Endothelial cell of umbilical vein (primary cell): ENCODE measurements around the gene TANGO2.

ENCODE experiments used
- EZH2 ChIP-seq: IDR thresholded peaks from 2 replicates; pipeline ENCODE4 v1.6.1; 2012; ENCODE audit warnings: borderline replicate concordance, low read depth, mild to moderate bottlenecking, moderate library complexity, low read length, inconsistent platforms; ENCODE audit not compliant: severe bottlenecking
- POLR2A ChIP-seq: IDR thresholded peaks from 2 replicates; pipeline ENCODE4 v1.6.1; 2012; ENCODE audit warnings: low read depth, mild to moderate bottlenecking, control low read depth, low read length
- POLR2AphosphoS5 ChIP-seq: IDR thresholded peaks from 2 replicates; pipeline ENCODE4 v1.6.1; 2012; ENCODE audit warnings: low read depth, mild to moderate bottlenecking, control low read depth, low read length, moderate library complexity; ENCODE audit not compliant: insufficient read depth
- TF ChIP-seq, protein P1 (sequence below): IDR thresholded peaks from 2 replicates; pipeline ENCODE4 v1.6.1; 2011; ENCODE audit not compliant: insufficient read depth, insufficient read length
- TF ChIP-seq, protein P2 (sequence below), 2 donors: IDR thresholded peaks; 1 replicate in 1 of 2; 2 replicates in 1 of 2; pipeline ENCODE4 v1.5.1; 2011; ENCODE audit warnings: low read length in 2 of 2, mild to moderate bottlenecking in 2 of 2, moderate library complexity in 2 of 2, control low read depth in 1 of 2, inconsistent platforms in 1 of 2, low read depth in 1 of 2; ENCODE audit not compliant: insufficient read depth in 1 of 2; ENCODE audit errors: extremely low read depth in 1 of 2

DNA sequence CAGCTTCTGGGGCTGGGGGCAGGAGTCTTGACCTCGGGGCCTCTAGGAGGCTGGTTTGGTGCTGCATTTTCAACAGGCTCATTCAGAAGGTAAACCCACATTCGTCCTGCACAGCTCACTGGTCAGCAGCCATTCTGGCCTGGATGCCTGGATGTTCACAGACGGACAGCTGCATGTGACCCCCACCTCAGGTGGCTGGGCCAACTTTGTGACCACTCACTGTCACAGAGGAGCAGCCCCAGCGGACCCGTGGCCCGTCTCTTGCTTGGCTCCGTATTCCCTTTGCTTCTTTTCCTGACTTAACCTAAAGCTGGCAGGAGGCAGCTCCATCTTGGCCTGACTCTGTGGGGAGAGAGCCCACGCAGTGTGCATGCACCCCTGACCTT lies 67.3 kb downstream of the TANGO2 start:
- TF ChIP-seq, protein P1, sequence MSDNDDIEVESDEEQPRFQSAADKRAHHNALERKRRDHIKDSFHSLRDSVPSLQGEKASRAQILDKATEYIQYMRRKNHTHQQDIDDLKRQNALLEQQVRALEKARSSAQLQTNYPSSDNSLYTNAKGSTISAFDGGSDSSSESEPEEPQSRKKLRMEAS, result no peak
- TF ChIP-seq, protein P2, sequence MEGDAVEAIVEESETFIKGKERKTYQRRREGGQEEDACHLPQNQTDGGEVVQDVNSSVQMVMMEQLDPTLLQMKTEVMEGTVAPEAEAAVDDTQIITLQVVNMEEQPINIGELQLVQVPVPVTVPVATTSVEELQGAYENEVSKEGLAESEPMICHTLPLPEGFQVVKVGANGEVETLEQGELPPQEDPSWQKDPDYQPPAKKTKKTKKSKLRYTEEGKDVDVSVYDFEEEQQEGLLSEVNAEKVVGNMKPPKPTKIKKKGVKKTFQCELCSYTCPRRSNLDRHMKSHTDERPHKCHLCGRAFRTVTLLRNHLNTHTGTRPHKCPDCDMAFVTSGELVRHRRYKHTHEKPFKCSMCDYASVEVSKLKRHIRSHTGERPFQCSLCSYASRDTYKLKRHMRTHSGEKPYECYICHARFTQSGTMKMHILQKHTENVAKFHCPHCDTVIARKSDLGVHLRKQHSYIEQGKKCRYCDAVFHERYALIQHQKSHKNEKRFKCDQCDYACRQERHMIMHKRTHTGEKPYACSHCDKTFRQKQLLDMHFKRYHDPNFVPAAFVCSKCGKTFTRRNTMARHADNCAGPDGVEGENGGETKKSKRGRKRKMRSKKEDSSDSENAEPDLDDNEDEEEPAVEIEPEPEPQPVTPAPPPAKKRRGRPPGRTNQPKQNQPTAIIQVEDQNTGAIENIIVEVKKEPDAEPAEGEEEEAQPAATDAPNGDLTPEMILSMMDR (IDR thresholded peaks at IDR 0.05; ENCODE audit: extremely low read depth in 1 of 2, insufficient read depth in 1 of 2, low read depth in 1 of 2, low read length in 2 of 2), result no peak
- TF ChIP-seq POLR2AphosphoS5 (no peak), EZH2 (no peak), POLR2A (no peak)
